Measurements from ENCODE around the gene LPIN3. TPM values are rescaled to one million over a fixed set of nuclear protein-coding genes. Genes with fewer than 3 reads are reported as not detected.

Gene LPIN3
- total and polyA plus RNA-seq, 2 of the 4 experiments (the other 2 are of a cell fraction): 2.3 to 8.3 TPM

- Histone ChIP-seq H3K4me3 (ENCODE audit: insufficient read depth, low read depth, low read length) (no peak overlapping the region), H2AFZ (replicated peaks; ENCODE audit: low read length, poor library complexity) (no peak overlapping the region), H2BK20ac (ENCODE audit: low read depth, low read length) (no peak overlapping the region), H3K56ac (ENCODE audit: extremely low read depth, insufficient read depth, low read length) (no peak overlapping the region), H3K27ac (ENCODE audit: insufficient read depth, low read length) (no peak overlapping the region), H3K18ac (ENCODE audit: low read depth, low read length) (no peak overlapping the region), H3K4me2 (ENCODE audit: low read depth, low read length) (no peak overlapping the region), H3K23ac (ENCODE audit: low read depth, low read length) (no peak overlapping the region), H3K27me3 (ENCODE audit: control insufficient read depth, insufficient read depth, low read length) (peaks cover 47% of the 10 kb centered on the region), H3K4ac (ENCODE audit: low read depth, low read length) (no peak overlapping the region), H2BK120ac (ENCODE audit: low read depth, low read length) (no peak overlapping the region), H3K9me1 (ENCODE audit: insufficient read depth, low read length) (no peaks in the 10 kb centered on the region), H3K36me3 (ENCODE audit: control insufficient read depth, insufficient read depth, low read length) (no peaks in the 10 kb centered on the region), H3K9me3 (ENCODE audit: control insufficient read depth, insufficient read depth, low read length) (no peaks in the 10 kb centered on the region), H3K14ac (replicated peaks; ENCODE audit: low read depth, low read length) (no peak overlapping the region), H4K91ac (ENCODE audit: insufficient read depth, low read depth, low read length) (no peak overlapping the region), H3K9ac (ENCODE audit: low read depth, low read length) (no peak overlapping the region), H4K8ac (ENCODE audit: low read depth in 2 of 2, low read length in 2 of 2) (no peak overlapping the region), H2AK5ac (ENCODE audit: low read depth, low read length) (no peak overlapping the region), H3K79me1 (ENCODE audit: low read depth in 1 of 2, low read length in 2 of 2) (no peaks in the 10 kb centered on the region), H4K20me1 (ENCODE audit: insufficient read depth, low read length) (no peaks in the 10 kb centered on the region), H2BK15ac (ENCODE audit: low read depth, low read length) (no peak overlapping the region), H2BK5ac (ENCODE audit: low read depth, low read length, poor library complexity, severe bottlenecking) (no peak overlapping the region), H4K5ac (ENCODE audit: low read depth, low read length) (no peak overlapping the region), H3K4me1 (ENCODE audit: control insufficient read depth, insufficient read depth, low read length) (no peaks in the 10 kb centered on the region), H2AK9ac (replicated peaks; ENCODE audit: low read depth, low read length, poor library complexity) (no peak overlapping the region)
- intact Hi-C loops (cut with micrococcal nuclease) (no loop called here), dilution Hi-C loops (cut with HindIII; ENCODE audit: low sequenced_read_pairs, unreplicated experiment) (no loop called here), in situ Hi-C loops (cut with MboI; ENCODE audit: low sequenced_read_pairs) (no loop called here)
- POLR2A ChIA-PET (ENCODE audit: unreplicated experiment): no interaction called here
- 44% methylated on average over 3 of the region's 6 CpGs; no CpG with 5 or more reads in 1 of the 2 experiments for WGBS, 2 experiments (ENCODE audit: extremely low coverage in 2 of 2, insufficient read length in 1 of 2)
- CTCF ChIA-PET: no interaction called here
- no TSS peak for BruUV-seq (replicated peaks)
- ATAC-seq (ENCODE audit: low read depth) (no peak), DNase-seq (no peak)
- TF ChIP-seq MAZ (IDR thresholded peaks at IDR 0.05; ENCODE audit: borderline replicate concordance, low read depth, low read length): no peak
- TF ChIP-seq CEBPB (IDR thresholded peaks at IDR 0.05; ENCODE audit: low read depth, low read length): no peak
- no peak for TF ChIP-seq USF2 (IDR thresholded peaks at IDR 0.05; ENCODE audit: low read depth, low read length)
- no peak for TF ChIP-seq RFX5 (IDR thresholded peaks at IDR 0.05; ENCODE audit: low read depth, low read length)
- no peak for TF ChIP-seq BHLHE40 (IDR thresholded peaks at IDR 0.05; ENCODE audit: low read depth, low read length)
- TF ChIP-seq CTCF (conservative IDR thresholded peaks at IDR 0.05; ENCODE audit: low read depth, low read length): no peak
- no peak for TF ChIP-seq POLR2A (IDR thresholded peaks at IDR 0.05; ENCODE audit: low read depth, low read length)
- TF ChIP-seq MXI1 (IDR thresholded peaks at IDR 0.05; ENCODE audit: borderline replicate concordance, low read depth, low read length): no peak
- TF ChIP-seq CHD1 (IDR thresholded peaks at IDR 0.05; ENCODE audit: low read depth, low read length): no peak
- TF ChIP-seq RCOR1 (IDR thresholded peaks at IDR 0.05; ENCODE audit: insufficient replicate concordance, low read length): no peak
- TF ChIP-seq RAD21 (IDR thresholded peaks at IDR 0.05; ENCODE audit: low read length): no peak
- no peak for TF ChIP-seq MAFK (IDR thresholded peaks at IDR 0.05; ENCODE audit: low read depth, low read length)
- no peak for TF ChIP-seq NFE2L2 (IDR thresholded peaks at IDR 0.05; ENCODE audit: low read depth, low read length)
- no peak for TF ChIP-seq ELK1 (IDR thresholded peaks at IDR 0.05; ENCODE audit: borderline replicate concordance, low read depth, low read length)
Measured at GRCh38 chr20:41377275-41377674, 36.7 kb downstream of the LPIN3 start.

Data from IMR-90 (cell line).